GM12874 (cell line): ENCODE results near the gene GAL3ST2.

Experiments used
- CTCF ChIP-seq: IDR thresholded peaks from 2 replicates; pipeline ENCODE4 v1.5.1; 2011; ENCODE audit warnings: low read depth, mild to moderate bottlenecking, control low read depth, low read length, moderate library complexity; ENCODE audit not compliant: insufficient read depth

GAL3ST2 gene

GRCh38 chr2:241764275-241765241 is 12.1 kb upstream of the GAL3ST2 start:
- TF ChIP-seq CTCF: no peak

DNA sequence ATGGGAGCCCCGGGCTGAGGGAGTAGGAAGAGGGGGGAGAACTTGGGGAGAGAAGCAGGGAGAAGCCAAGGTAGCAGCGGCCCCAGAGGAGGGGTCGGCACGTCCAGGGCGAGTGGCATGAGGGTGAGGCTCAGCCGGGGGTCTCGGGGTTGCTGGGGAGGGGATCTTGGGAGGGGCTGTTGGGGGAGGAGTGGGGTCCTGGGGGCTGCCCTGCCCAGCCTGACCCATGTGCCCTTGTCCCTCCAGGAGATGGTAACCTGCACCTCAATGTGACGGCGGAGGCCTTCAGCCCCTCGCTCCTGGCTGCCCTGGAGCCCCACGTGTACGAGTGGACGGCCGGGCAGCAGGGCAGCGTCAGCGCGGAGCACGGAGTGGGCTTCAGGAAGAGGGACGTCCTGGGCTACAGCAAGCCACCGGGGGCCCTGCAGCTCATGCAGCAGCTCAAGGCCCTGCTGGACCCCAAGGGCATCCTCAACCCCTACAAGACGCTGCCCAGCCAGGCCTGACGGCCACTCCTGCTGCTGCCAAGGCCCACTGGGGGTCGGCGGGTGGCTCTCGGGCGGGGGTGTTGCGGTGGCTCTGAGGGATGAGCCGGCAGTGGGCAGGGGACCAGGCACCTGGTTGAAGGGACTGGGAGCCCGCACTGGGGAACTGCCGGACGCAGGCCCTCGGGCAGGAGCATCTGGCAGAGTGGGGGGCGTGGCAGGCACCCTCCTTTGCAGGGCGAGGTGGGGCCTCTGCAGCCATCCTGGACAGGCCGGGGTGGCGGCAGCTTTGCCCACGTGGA is 9.0 kb upstream of the GAL3ST2 start:
- TF ChIP-seq CTCF: no peak

DNA sequence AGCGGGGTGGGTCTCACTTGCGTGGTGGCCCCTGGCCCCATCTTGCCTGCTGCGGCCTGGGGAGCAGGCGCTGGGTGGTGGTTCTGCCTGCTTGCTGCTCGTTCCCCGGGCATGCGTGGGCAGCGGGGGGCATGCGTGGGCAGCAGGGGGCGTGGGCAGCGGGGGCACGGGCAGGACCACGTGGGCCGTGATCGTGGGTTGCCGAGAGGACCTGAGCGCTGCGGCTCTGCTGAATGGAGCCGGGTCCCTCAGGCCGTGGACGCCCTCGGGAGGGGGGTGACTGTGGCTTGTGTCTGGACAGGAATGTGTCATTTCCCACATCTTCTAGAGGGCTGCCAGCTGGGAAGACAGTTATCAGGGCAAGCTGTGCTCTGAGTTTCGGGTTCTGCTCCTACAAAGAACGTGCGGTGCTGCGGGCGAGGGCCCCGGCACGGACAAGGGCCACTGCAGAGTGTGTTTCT is 8.3 kb upstream of the GAL3ST2 start:
- TF ChIP-seq CTCF: no peak

DNA sequence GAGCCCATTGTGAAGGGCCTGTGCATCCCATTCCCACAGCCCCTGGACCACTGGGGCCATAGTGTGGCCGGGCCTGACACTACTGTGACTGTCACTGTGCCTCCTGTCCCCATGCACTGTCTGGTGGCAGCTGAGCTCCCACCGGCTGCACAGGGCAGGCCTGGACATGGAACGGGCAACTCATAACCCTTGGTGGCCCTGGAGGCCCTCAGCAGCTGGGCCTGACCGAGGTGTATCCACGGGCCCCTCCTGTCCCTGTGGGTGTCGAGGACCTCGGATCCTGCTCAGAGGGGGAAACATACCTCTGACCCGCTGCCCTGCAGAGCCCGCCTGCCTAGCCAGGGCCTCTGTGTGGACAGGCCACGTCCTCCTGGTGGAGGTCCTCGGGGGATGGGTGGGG is 7.8 kb upstream of the GAL3ST2 start:
- no peak for TF ChIP-seq CTCF

- TF ChIP-seq CTCF: no peak
Measured at GRCh38 chr2:241769819-241770184, 6.8 kb upstream of the GAL3ST2 start.

DNA sequence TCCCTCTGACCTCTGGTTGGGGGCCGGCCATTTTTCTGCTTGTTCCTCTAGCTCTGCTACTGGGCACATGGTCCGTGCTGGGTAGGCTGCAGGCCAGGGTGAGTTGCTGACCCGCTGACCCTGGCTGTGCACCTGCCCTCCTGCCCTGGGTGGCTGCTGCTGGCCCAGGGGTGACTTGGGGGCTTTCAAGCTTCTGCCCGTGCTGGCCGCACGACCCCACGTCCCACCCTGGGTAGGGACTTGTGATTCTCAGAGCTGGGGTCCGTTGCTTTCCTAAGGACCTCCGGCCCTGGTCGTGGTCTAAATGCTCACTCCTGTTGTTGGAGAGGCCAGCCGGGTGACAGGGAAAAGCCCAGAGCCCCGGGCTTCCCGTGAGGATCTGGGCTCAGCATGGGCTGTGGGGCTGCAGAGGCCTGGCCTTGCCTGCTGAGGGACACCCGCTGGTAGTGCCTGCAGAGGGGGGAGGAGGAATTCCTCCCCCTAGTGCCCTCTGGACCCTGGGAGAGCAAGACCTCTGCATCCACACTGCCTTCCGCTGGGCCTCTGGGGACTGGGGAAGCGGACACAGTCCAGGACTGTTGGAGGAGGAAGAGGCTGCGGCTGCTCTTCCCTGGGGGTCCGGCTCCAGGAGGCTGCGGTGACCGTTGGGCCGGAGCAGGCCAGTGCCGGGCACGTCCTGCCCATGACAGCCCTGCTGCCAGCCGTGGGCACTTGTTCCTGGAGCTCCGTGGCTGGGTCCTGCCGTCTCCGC is 6.3 kb upstream of the GAL3ST2 start:
- TF ChIP-seq CTCF: no peak

GRCh38 chr2:241770936-241771285 is 5.7 kb upstream of the GAL3ST2 start:
- no peak for TF ChIP-seq CTCF
